HepG2 (cell line): ENCODE measurements around the gene KCNT1. TPM values are rescaled to one million over a fixed set of nuclear protein-coding genes. Genes with fewer than 3 reads are reported as not detected.

Experiments used
- ATAC-seq: fragments of 200-7000 bp; cut with Tn5 transposase; 3 replicates; pipeline ENCODE4 v1.9.1; 2020; ENCODE audit warnings: mild to moderate bottlenecking, moderate library complexity
- BruUV-seq: library from RNA; stranded (reverse); fragments of 400-500 nt; replicated peaks from 2 replicates; lab custom pipeline; 2021; lab: Mats Ljungman, UMichigan
- CTCF ChIA-PET: fragments of 300-600 bp; formaldehyde crosslinking; extraction: SDS; loops from one replicate; lab custom pipeline; 2021; ENCODE audit warnings: low total read pairs, inconsistent platforms, low intra/inter-chr PET ratio; lab: Yijun Ruan, JAX
- POLR2A ChIA-PET: fragments of 350-600 bp; sonication (Branson Sonifier 250); formaldehyde crosslinking; loops from one replicate; lab custom pipeline; 2020; ENCODE audit warnings: antibody characterized with exemption, inconsistent platforms; lab: Yijun Ruan, JAX
- DNase-seq: peaks from one replicate; pipeline ENCODE4 v3.0.0-alpha.2; 2015; ENCODE audit warnings: low spot score
- FAIRE-seq: peaks from 3 replicates; lab custom pipeline; 2011; peaks lifted over from hg19 to GRCh38; lab: Jason Lieb, UNC
- H2AFZ ChIP-seq: one replicate; pipeline ENCODE4 v1.6.1; 2011; ENCODE audit warnings: low read length, inconsistent platforms
- H3K27ac ChIP-seq: fragments of 300-600 bp; 3 replicates; pipeline ENCODE4 v1.8.0; 2011; ENCODE audit warnings: mixed run types, mild to moderate bottlenecking, mixed read lengths, low read length, inconsistent platforms; ENCODE audit not compliant: insufficient read depth; ENCODE audit errors: extremely low read length
- H3K27me3 ChIP-seq, 2 experiments: fragments of 200-600 bp in 1 of 2; 2 replicates in 1 of 2; 3 replicates in 1 of 2; pipeline versions ENCODE4 v1.6.0 to v1.8.0; 2011; ENCODE audit warnings: low read length in 2 of 2, mild to moderate bottlenecking in 2 of 2, moderate library complexity in 2 of 2, inconsistent platforms in 1 of 2; ENCODE audit not compliant: insufficient read depth in 2 of 2, control insufficient read depth in 1 of 2
- H3K36me3 ChIP-seq, 2 experiments: fragments of 200-600 bp in 1 of 2; replicated peaks in 1 of 2; 2 replicates in 1 of 2; 3 replicates in 1 of 2; pipeline versions ENCODE4 v1.5.1 to v1.8.0; 2011; ENCODE audit warnings: low read length in 2 of 2, inconsistent platforms in 1 of 2; ENCODE audit not compliant: insufficient read depth in 2 of 2, control insufficient read depth in 1 of 2
- H3K4me1 ChIP-seq: 2 replicates; pipeline ENCODE4 v1.5.1; 2012; ENCODE audit warnings: low read length, inconsistent platforms; ENCODE audit not compliant: insufficient read depth
- H3K4me2 ChIP-seq: 2 replicates; pipeline ENCODE4 v1.6.0; 2011; ENCODE audit warnings: low read depth, low read length, inconsistent platforms
- H3K4me3 ChIP-seq, 3 experiments: fragments of 200-600 bp in 1 of 3; sonication (generic), shearing (Covaris generic) in 1 of 3; replicated peaks in 1 of 3; 2 replicates each; pipeline ENCODE4 v1.5.1; 2011 to 2016; ENCODE audit warnings: low read length in 3 of 3, inconsistent platforms in 2 of 3, low read depth in 2 of 3, mild to moderate bottlenecking in 2 of 3, control low read depth in 1 of 3, mixed read lengths in 1 of 3; ENCODE audit not compliant: insufficient read depth in 1 of 3
- H3K79me2 ChIP-seq: one replicate; pipeline ENCODE4 v1.6.1; 2011; ENCODE audit warnings: low read length, inconsistent platforms; ENCODE audit not compliant: insufficient read depth
- H3K9ac ChIP-seq: 2 replicates; pipeline ENCODE4 v1.6.0; 2011; ENCODE audit warnings: mild to moderate bottlenecking, low read depth, low read length, inconsistent platforms; ENCODE audit not compliant: insufficient read depth
- H3K9me3 ChIP-seq: 2 replicates; pipeline ENCODE4 v1.5.1; 2012; ENCODE audit warnings: mild to moderate bottlenecking, low read length
- H4K20me1 ChIP-seq: 2 replicates; pipeline ENCODE4 v1.6.0; 2011; ENCODE audit warnings: inconsistent platforms, mild to moderate bottlenecking, low read length, moderate library complexity; ENCODE audit not compliant: insufficient read depth
- ESRRA ChIP-seq: sonication (generic); formaldehyde crosslinking; IDR thresholded peaks from 2 replicates; pipeline ENCODE4 v1.5.1; 2020; ENCODE audit warnings: mild to moderate bottlenecking, low read depth, missing genetic modification reagents
- HCFC1 ChIP-seq: fragments of 150-350 bp; IDR thresholded peaks from 2 replicates; pipeline ENCODE4 v1.6.1; 2014; ENCODE audit warnings: low read depth, low read length
- NCOR1 ChIP-seq: fragments of 200-600 bp; sonication (generic); IDR thresholded peaks from 2 replicates; pipeline ENCODE4 v1.7.0; 2017; ENCODE audit warnings: antibody characterized with exemption, low read length, borderline replicate concordance
- NFATC3 ChIP-seq: sonication (generic); formaldehyde crosslinking; IDR thresholded peaks from 2 replicates; pipeline ENCODE4 v1.5.1; 2020; ENCODE audit warnings: mild to moderate bottlenecking, missing genetic modification reagents
- NR2F1 ChIP-seq, 2 experiments: fragments of 450-650 bp in 1 of 2; formaldehyde crosslinking in 1 of 2; IDR thresholded peaks; 2 replicates each; pipeline versions ENCODE4 v1.5.0 to v1.6.1; 2016 to 2020; ENCODE audit warnings: mild to moderate bottlenecking in 1 of 2, missing compliant biosample characterization in 1 of 2, missing genetic modification reagents in 1 of 2, moderate library complexity in 1 of 2
- SRF ChIP-seq: IDR thresholded peaks from 2 replicates; pipeline ENCODE4 v1.6.1; 2011; ENCODE audit warnings: mild to moderate bottlenecking, low read depth, low read length, moderate library complexity
- ZNF232 ChIP-seq: sonication (generic); formaldehyde crosslinking; IDR thresholded peaks from 2 replicates; pipeline ENCODE4 v1.4.0; 2020; ENCODE audit warnings: missing genetic modification reagents, borderline replicate concordance
- ZNF550 ChIP-seq: sonication (generic); formaldehyde crosslinking; IDR thresholded peaks from 2 replicates; pipeline ENCODE4 v1.4.0; 2020; ENCODE audit warnings: mild to moderate bottlenecking, missing genetic modification reagents, borderline replicate concordance
- WGBS: methylation state at CpG from one replicate; pipeline ENCODE4 v1.1.6; 2017; ENCODE audit warnings: low lambda C conversion rate; 5-methylcytosine and 5-hydroxymethylcytosine counted together
- in situ Hi-C: cut with HindIII; loops from 2 replicates; pipeline ENCODE4 v1.10.0; 2017; ENCODE audit warnings: low pct_unique_long_range_greater_than_20kb; ENCODE audit not compliant: extremely low pct_ligation_motif_present
- intact Hi-C: fragments of 100-400 bp; cut with micrococcal nuclease; formaldehyde crosslinking; loops from one replicate; pipeline ENCODE4 v1.10.0; 2022; ENCODE audit not compliant: unreplicated experiment
- polyA plus RNA-seq, 8 experiments: library from polyadenylated mRNA; depleted of rRNA in 3 of 8; stranded (reverse) in 7 of 8; unstranded in 1 of 8; fragments of >200 nt; fragmentation: Illumina TruSeq in 4 of 8; extraction: Trizol in 4 of 8; gene quantifications; 2 replicates each; pipeline versions ENCODE4 v1.2.1 to v1.2.3, GENCODE V29; 2011 to 2016; ENCODE audit warnings: low read depth in 4 of 8, missing spikeins in 1 of 8, mixed read lengths in 1 of 8; ENCODE audit not compliant: insufficient read depth in 1 of 8
- total RNA-seq, 5 experiments: library from RNA; depleted of rRNA; stranded (reverse); fragments of >200 nt; fragmentation: Illumina TruSeq; extraction: Trizol; gene quantifications; 2 replicates each; pipeline ENCODE4 v1.2.3, GENCODE V29; 2016; ENCODE audit warnings: low read depth in 1 of 5
- TF ChIP-seq, protein P1 (sequence below): sonication (generic); formaldehyde crosslinking; IDR thresholded peaks from 2 replicates; pipeline ENCODE4 v1.4.0; 2020; ENCODE audit warnings: mild to moderate bottlenecking, missing genetic modification reagents

KCNT1 gene
- total and polyA plus RNA-seq, 2 of the 13 experiments (the other 11 are each of a cell fraction or from before 2014, with no cell fraction given) = not detected

DNA sequence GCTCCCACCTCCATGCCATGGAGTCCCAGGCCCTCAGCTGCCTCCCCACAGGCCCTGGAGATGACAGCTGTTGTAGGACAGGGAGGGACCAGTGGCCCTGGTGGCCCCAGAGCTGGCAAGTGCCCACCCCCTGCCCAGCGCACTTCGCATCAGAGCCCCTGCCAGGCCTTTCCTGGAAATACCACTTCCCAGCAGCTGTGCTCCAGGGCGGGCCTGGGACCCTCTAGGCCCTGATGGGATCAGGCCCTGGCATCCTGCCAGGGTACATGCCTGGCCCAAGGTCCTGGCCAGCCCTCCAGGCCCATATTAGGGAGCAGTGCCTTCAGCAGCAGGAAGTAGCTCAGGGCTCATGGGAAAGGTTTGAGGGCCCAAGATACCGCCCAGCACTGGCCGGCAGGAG lies 2.5 kb downstream of the KCNT1 start:
- H3K9ac ChIP-seq = no peak overlapping the region
- in situ Hi-C loops = no loop called here
- WGBS = no CpG with 5 or more reads among the region's 5 CpGs

DNA sequence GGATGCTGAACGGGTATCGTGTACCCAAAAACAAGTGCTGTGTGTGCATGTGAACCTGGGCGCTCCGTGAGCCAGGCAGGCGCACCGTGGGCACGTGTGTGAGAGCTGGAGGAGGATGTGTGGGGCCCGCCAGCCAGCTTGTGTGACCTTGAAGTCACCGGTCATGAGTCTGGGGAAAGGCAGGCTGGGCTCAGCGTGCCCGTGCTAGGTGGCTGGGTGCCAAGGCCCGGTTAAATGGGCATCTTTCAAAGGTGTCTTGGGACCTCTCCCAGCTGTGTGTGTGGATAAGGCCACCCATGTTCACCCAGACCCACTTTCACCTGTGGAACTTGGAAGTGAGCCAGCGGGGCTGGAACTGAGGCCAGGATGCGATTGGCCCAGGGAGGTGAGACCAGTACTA lies 3.4 kb downstream of the KCNT1 start:
- no peak overlapping the region for H3K27ac ChIP-seq
- no peak overlapping the region for H3K4me2 ChIP-seq
- in situ Hi-C loops = no loop called here
- H4K20me1 ChIP-seq = no peaks in the 10 kb centered on the region
- TF ChIP-seq ESRRA (CRISPR knock-in tag) (no peak), NFATC3 (CRISPR knock-in tag) (no peak)
- CTCF ChIA-PET = no interaction called here
- H3K27me3 ChIP-seq = peaks cover 5 to 69% of the 10 kb centered on the region in 2 experiments; a peak in 4 of 5 replicates
- POLR2A ChIA-PET = interaction anchor here (1.2 kb wide), 1 partner anchor 13 kb away, joined by 3 read pairs; no protein-coding TSS in a partner anchor
- no peaks in the 10 kb centered on the region for H3K79me2 ChIP-seq
- FAIRE-seq (no peak), DNase-seq (no peak), ATAC-seq (no peak)
- BruUV-seq = no TSS peak
- intact Hi-C loops = no loop called here
- no peaks in the 10 kb centered on the region for H3K9me3 ChIP-seq
- H2AFZ ChIP-seq = no peak overlapping the region
- no peak overlapping the region for H3K4me3 ChIP-seq
- H3K36me3 ChIP-seq = no peaks in the 10 kb centered on the region
- 2% methylated on average over 7 of the region's 14 CpGs for WGBS
- H3K4me1 ChIP-seq = no peaks in the 10 kb centered on the region
- H3K9ac ChIP-seq = no peak overlapping the region

More for the DNA sequence above, 2.5 kb downstream of the KCNT1 start:
- no peak for DNase-seq
- Histone ChIP-seq H3K4me1 (no peaks in the 10 kb centered on the region), H3K79me2 (no peaks in the 10 kb centered on the region), H3K4me2 (no peak overlapping the region)
- intact Hi-C loops = no loop called here
- no TSS peak for BruUV-seq
- no peak for TF ChIP-seq ZNF550 (CRISPR knock-in tag)
- no peak for TF ChIP-seq HCFC1
- TF ChIP-seq, protein P1, sequence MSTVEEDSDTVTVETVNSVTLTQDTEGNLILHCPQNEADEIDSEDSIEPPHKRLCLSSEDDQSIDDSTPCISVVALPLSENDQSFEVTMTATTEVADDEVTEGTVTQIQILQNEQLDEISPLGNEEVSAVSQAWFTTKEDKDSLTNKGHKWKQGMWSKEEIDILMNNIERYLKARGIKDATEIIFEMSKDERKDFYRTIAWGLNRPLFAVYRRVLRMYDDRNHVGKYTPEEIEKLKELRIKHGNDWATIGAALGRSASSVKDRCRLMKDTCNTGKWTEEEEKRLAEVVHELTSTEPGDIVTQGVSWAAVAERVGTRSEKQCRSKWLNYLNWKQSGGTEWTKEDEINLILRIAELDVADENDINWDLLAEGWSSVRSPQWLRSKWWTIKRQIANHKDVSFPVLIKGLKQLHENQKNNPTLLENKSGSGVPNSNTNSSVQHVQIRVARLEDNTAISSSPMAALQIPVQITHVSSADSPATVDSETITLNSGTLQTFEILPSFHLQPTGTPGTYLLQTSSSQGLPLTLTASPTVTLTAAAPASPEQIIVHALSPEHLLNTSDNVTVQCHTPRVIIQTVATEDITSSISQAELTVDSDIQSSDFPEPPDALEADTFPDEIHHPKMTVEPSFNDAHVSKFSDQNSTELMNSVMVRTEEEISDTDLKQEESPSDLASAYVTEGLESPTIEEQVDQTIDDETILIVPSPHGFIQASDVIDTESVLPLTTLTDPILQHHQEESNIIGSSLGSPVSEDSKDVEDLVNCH = no peak
- TF ChIP-seq NCOR1 = no peak
- peak; percentile 22; the same call in 1 of the 2 replicates for TF ChIP-seq SRF
- no peak for TF ChIP-seq ZNF232
- no peak for TF ChIP-seq NR2F1 (CRISPR knock-in tag; IDR thresholded peaks at IDR 0.05)
- TF ChIP-seq, all 625 proteins: peak for 1
- ATAC-seq = no peak; the same call in 2 of the 3 replicates
- Histone ChIP-seq H3K36me3 (no peaks in the 10 kb centered on the region), H4K20me1 (no peaks in the 10 kb centered on the region), H3K4me3 (no peak overlapping the region), H2AFZ (no peak overlapping the region), H3K27ac (no peak overlapping the region), H3K9me3 (no peaks in the 10 kb centered on the region), H3K27me3 (peaks cover 5 to 74% of the 10 kb centered on the region in 2 experiments; a peak in 4 of 5 replicates)
- FAIRE-seq = no peak
- ChIA-PET POLR2A (no interaction called here), CTCF (no interaction called here)
